GM12865 (cell line): ENCODE results near the gene SMARCC1.
A peak's percentile ranks its signal among the peaks of the same experiment; 100 is the strongest.

Experiments
- DNase-seq: peaks from one replicate; pipeline ENCODE4 v3.0.0; 2010; ENCODE audit warnings: low read depth
- H3K4me3 ChIP-seq: 2 replicates; pipeline ENCODE4 v1.5.1; 2011; ENCODE audit warnings: mild to moderate bottlenecking, low read depth, low read length, control low read depth
- CTCF ChIP-seq: IDR thresholded peaks from 2 replicates; pipeline ENCODE4 v1.5.1; 2011; ENCODE audit warnings: low read length, control low read depth, low read depth, inconsistent platforms; ENCODE audit not compliant: insufficient read depth; ENCODE audit errors: missing control alignments

The SMARCC1 gene

GRCh38 chr3:47803480-47804025 is 21.9 kb upstream of the SMARCC1 start:
- DNase-seq: no peak
- no peak for TF ChIP-seq CTCF
- H3K4me3 ChIP-seq: peak overlapping the region; percentile 88

- DNase-seq: peak; percentile 90
- peak within 1 kb of the TSS; percentile 88 for H3K4me3 ChIP-seq
- TF ChIP-seq CTCF: no peak
These were observed 21.2 kb upstream of the SMARCC1 start, which contains the start of gene DHX30 for GRCh38 chr3:47802734-47803479. TSS of gene DHX30 (plus strand) at chr3:47803138. CDS start at chr3:47810684, 7,546 bp downstream.

- H3K4me3 ChIP-seq: no peak overlapping the region
- DNase-seq: peak; percentile 28
- peak; percentile 55 for TF ChIP-seq CTCF
These were observed 18.0 kb upstream of the SMARCC1 start for GRCh38 chr3:47799733-47800132.

GRCh38 chr3:47794544-47794943 is 12.9 kb upstream of the SMARCC1 start:
- no peak for TF ChIP-seq CTCF
- no peak for DNase-seq

GRCh38 chr3:47792699-47793098 is 11.0 kb upstream of the SMARCC1 start:
- DNase-seq: no peak
- no peak overlapping the region for H3K4me3 ChIP-seq
- TF ChIP-seq CTCF: no peak

More at GRCh38 chr3:47794544-47794943, 12.9 kb upstream of the SMARCC1 start:
- no peak overlapping the region for H3K4me3 ChIP-seq

GRCh38 chr3:47791193-47791855 is 9.6 kb upstream of the SMARCC1 start:
- no peak for TF ChIP-seq CTCF
- DNase-seq: no peak
- H3K4me3 ChIP-seq: no peak overlapping the region
